GM12865 (cell line): ENCODE results near the gene C4orf50.
A peak's percentile ranks its signal among the peaks of the same experiment; 100 is the strongest.

ENCODE experiments used
- DNase-seq: peaks from one replicate; pipeline ENCODE4 v3.0.0; 2010; ENCODE audit warnings: low read depth
- H3K4me3 ChIP-seq: 2 replicates; pipeline ENCODE4 v1.5.1; 2011; ENCODE audit warnings: mild to moderate bottlenecking, low read depth, low read length, control low read depth
- TF ChIP-seq, protein P1 (sequence below): IDR thresholded peaks from 2 replicates; pipeline ENCODE4 v1.5.1; 2011; ENCODE audit warnings: low read length, control low read depth, low read depth, inconsistent platforms; ENCODE audit not compliant: insufficient read depth; ENCODE audit errors: missing control alignments

The C4orf50 gene

DNA sequence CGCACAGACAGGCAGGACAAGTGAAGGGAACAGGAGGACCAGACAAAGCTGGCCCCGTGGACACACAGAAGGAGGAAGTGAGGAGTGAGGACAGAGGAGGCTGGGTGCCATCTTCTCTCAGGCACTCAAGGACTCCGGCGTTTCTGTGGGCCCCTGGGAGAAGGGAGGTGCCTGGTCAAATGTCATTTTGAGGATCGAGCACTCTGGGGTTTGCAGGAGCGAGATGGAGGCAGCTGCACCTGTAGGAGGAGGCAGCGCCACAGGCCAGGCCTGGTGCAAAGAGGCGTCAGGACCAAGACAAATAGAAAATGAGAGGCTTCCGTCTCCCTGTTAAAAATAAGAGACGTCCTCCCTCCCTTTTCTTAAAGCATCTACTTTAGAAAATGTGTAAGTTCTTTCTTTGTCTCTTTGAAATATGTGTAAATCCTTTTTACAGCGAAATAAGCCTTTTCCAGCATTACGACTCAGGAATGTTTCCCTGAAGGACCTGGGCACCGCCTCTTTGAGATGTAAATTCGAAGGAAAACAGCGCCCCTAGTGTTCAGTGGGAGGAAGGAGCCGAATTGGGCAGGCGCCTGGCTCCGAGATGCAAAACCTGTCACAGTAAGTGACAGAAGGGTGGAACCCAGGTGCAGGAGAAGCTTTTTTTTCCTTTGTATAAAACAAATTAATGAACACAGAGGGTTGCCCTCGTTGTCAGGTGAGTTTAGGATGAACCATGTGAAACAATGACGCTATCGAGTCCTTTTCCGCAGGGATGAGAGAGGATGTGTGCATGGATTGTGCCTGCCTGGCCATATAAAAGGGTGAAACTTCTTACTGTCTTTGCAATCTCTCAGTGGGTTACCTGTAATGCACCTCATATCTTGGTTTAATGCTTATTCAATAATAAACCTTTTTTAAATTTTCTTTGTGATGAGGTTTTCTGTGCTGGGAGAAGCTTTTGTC is 1.4 kb upstream of the C4orf50 start:
- peak; percentile 49 for DNase-seq
- no peak overlapping the region for H3K4me3 ChIP-seq
- TF ChIP-seq, protein P1, sequence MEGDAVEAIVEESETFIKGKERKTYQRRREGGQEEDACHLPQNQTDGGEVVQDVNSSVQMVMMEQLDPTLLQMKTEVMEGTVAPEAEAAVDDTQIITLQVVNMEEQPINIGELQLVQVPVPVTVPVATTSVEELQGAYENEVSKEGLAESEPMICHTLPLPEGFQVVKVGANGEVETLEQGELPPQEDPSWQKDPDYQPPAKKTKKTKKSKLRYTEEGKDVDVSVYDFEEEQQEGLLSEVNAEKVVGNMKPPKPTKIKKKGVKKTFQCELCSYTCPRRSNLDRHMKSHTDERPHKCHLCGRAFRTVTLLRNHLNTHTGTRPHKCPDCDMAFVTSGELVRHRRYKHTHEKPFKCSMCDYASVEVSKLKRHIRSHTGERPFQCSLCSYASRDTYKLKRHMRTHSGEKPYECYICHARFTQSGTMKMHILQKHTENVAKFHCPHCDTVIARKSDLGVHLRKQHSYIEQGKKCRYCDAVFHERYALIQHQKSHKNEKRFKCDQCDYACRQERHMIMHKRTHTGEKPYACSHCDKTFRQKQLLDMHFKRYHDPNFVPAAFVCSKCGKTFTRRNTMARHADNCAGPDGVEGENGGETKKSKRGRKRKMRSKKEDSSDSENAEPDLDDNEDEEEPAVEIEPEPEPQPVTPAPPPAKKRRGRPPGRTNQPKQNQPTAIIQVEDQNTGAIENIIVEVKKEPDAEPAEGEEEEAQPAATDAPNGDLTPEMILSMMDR = peak; percentile 82

- TF ChIP-seq, protein P1 = no peak
- DNase-seq = no peak
- H3K4me3 ChIP-seq = no peak overlapping the region
Observed at GRCh38 chr4:6017800-6018199, 431 bp downstream of the C4orf50 start.

DNA sequence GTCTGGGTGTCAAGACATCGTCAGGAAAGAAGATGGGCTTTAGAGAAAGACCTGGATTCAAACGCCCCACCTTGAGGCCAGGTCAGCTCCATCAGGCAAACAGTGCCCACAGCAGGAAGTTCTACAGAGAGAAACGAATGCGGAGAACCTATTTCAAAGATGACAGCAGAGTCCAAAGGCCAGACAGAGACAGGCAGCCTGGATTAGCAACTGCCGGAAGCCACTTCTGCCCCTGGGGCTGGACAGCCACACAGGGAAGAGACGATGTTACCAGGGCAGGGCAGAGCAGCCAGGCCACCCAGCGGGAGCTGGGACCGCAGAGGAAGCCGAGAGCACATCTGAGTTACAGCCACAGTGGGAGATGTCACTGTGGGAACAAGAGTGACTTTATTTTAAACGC is 1.2 kb downstream of the C4orf50 start:
- no peak for DNase-seq
- H3K4me3 ChIP-seq = no peak overlapping the region
- TF ChIP-seq, protein P1 = no peak

DNA sequence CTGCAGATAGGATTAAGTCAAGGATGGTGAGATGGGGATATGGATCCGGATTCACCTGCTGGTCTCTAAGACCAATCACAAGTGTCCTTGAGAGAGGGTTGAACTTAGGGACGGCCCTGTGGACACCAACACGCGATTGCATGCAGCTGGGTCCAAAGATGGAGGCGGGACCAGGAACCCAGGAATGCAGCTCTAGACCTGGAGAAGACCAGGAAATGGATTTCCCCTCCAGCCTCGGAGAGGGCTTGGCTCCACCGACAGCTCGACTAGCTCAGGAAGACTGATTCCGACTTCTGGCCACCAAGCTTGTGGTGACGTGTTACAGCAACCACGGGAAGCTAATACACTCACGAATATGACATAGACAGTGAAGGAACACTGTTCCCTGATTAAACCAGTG is 4.7 kb downstream of the C4orf50 start:
- TF ChIP-seq, protein P1 = no peak
- H3K4me3 ChIP-seq = no peak overlapping the region
- DNase-seq = no peak

DNA sequence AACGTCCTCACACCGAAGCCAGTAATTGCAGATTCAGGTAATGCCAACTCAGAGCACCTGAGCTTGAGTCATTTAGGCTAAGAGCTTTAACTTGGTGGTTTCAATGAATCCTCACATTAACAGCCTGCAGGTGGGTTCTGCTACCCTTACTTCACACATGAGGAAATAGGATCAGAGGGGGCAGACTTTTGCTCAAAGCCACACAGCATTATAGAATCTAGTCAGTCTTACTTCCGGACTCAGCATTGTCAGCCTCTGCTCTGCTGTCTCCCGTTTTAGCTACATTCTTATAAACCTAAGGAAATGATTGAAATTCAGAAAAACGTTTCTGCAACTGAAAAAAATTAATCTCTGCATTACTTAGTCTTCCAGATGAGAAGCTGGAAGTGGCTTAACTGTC is 6.0 kb downstream of the C4orf50 start:
- DNase-seq = no peak
- TF ChIP-seq, protein P1 = no peak
- H3K4me3 ChIP-seq = no peak overlapping the region

DNA sequence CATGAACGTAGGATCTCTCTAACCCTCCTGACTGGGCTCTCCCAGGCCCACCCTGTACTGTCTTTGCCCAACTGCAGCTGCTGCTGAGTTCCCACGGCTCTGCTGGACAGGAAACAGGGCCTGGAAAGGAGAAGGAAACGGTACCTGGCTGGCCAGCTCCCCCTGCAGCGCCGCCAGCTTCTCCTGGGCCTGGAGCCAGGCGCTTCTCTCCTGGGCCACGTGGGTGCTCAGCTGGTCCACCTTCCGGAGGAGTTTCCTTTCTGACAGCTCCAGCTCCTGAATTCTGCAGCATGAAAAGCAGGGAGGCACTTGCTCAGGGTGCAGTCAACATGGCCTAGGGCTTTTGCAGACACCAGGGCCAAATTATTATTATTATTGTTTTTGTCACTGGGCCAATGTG is 6.5 kb downstream of the C4orf50 start:
- TF ChIP-seq, protein P1 = no peak

More for the DNA sequence above, 6.5 kb downstream of the C4orf50 start:
- no peak for DNase-seq
- H3K4me3 ChIP-seq = no peak overlapping the region
